ENCODE measurements around the gene GPRC5C. TPM values are rescaled to one million over a fixed set of nuclear protein-coding genes. Genes with fewer than 3 reads are reported as not detected.
A peak's percentile ranks its signal among the peaks of the same experiment; 100 is the strongest.

Gene GPRC5C
- polyA plus RNA-seq, 1 experiment = 0.33 TPM

DNA sequence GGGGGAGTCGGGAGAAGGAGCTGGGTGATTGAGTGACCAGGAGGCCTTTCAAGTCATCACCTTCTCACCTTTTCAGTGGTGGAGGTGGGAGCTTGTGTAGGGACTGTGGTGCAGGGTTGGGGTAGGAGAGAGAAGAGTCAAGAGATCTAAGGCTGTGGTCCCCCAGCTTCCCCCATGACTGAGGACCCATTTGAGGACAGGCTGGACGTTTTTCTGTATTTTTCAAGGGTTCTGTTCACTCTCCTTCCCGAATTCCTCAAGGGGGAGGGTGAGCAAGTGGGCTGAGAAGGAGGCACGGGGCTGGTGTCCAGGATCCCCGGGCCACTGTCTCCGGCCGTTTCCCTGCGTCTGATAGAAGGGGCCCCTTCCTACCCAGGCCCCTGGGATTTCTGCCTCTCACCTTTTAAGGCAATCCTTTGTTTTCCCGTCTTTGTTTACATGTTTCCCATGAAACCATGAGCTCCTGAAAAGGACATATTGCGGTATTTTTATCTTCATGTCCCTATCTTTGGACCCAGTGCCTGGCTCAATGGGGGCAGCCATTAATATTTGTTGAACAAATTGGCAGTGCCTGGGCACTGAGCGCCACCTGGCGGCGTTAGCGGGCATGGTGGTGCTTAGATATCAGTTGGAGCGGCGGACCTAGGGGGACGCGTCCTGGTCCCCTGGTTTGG is 25.4 kb downstream of the GPRC5C start:
- TF ChIP-seq CTCF (IDR thresholded peaks at IDR 0.05; ENCODE audit: insufficient read depth, low read depth, low read length) = peak; percentile 94

GRCh38 chr17:74457820-74458166 is 25.9 kb downstream of the GPRC5C start:
- no peak for DNase-seq (ENCODE audit: low read depth)
- Histone ChIP-seq H3K27me3 (ENCODE audit: control insufficient read depth, insufficient read depth, low read length) (no peaks in the 10 kb centered on the region; the same call in 1 of the 2 replicates), H3K4me3 (ENCODE audit: low read depth, low read length) (no peak overlapping the region), H3K36me3 (ENCODE audit: control insufficient read depth, insufficient read depth, low read length) (no peaks in the 10 kb centered on the region)
- TF ChIP-seq CTCF (IDR thresholded peaks at IDR 0.05; ENCODE audit: insufficient read depth, low read depth, low read length) = no peak
- POLR2A ChIA-PET = no interaction called here
- CTCF ChIA-PET = interaction anchor here (0.7 to 7.6 kb wide), 21 partner anchors 8 to 258 kb away, joined by 3 to 94 read pairs (median 4); partner anchors contain the start of gene GPR142

More for the DNA sequence above, 25.4 kb downstream of the GPRC5C start:
- Histone ChIP-seq H3K4me3 (ENCODE audit: low read depth, low read length) (no peak overlapping the region), H3K27me3 (ENCODE audit: control insufficient read depth, insufficient read depth, low read length) (no peaks in the 10 kb centered on the region; the same call in 1 of the 2 replicates), H3K36me3 (ENCODE audit: control insufficient read depth, insufficient read depth, low read length) (no peaks in the 10 kb centered on the region)
- DNase-seq (ENCODE audit: low read depth) = no peak
- ChIA-PET POLR2A (no interaction called here), CTCF (interaction anchor here (0.7 to 7.6 kb wide), 25 partner anchors 9 to 258 kb away, joined by 3 to 94 read pairs (median 4); partner anchors contain the start of gene GPR142)

DNA sequence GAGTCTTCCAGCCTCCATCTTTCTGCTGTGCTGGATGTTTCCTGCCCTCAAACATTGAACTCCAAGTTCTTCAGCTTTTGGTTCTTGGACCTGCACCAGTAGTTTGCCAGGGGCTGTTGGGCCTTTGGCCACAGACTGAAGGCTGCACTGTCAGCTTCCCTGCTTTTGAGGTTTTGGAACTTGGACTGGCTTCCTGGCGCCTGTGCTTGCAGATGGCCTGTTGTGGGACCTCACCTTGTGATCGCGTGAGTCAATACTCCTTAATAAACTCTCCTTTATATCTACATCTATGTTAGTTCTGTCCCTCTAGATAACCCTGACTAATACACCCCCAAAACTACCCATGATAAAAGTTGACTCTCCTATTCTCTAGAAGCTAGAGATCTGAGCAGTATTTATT is 26.9 kb downstream of the GPRC5C start:
- no peak for DNase-seq (ENCODE audit: low read depth)
- H3K4me3 ChIP-seq (ENCODE audit: low read depth, low read length) = no peak overlapping the region
- H3K27me3 ChIP-seq (ENCODE audit: control insufficient read depth, insufficient read depth, low read length) = no peaks in the 10 kb centered on the region; the same call in 1 of the 2 replicates
- no peaks in the 10 kb centered on the region for H3K36me3 ChIP-seq (ENCODE audit: control insufficient read depth, insufficient read depth, low read length)
- POLR2A ChIA-PET = no interaction called here
- CTCF ChIA-PET = interaction anchor here (1.0 to 7.6 kb wide), 6 partner anchors 9 to 90 kb away, joined by 3 to 94 read pairs (median 6); partner anchors contain the start of gene GPR142
- TF ChIP-seq CTCF (IDR thresholded peaks at IDR 0.05; ENCODE audit: insufficient read depth, low read depth, low read length) = no peak

- ChIA-PET POLR2A (no interaction called here), CTCF (interaction anchor here (7.6 kb wide), 1 partner anchor 91 kb away, joined by 94 read pairs; the partner anchor contains the start of gene GPR142)
- no peak overlapping the region for H3K4me3 ChIP-seq (ENCODE audit: low read depth, low read length)
- H3K36me3 ChIP-seq (ENCODE audit: control insufficient read depth, insufficient read depth, low read length) = no peaks in the 10 kb centered on the region
- H3K27me3 ChIP-seq (ENCODE audit: control insufficient read depth, insufficient read depth, low read length) = no peaks in the 10 kb centered on the region; the same call in 1 of the 2 replicates
- TF ChIP-seq CTCF (IDR thresholded peaks at IDR 0.05; ENCODE audit: insufficient read depth, low read depth, low read length) = no peak
- DNase-seq (ENCODE audit: low read depth) = no peak
Observed at GRCh38 chr17:74459622-74460021, 27.7 kb downstream of the GPRC5C start.

- Histone ChIP-seq H3K36me3 (ENCODE audit: control insufficient read depth, insufficient read depth, low read length) (no peaks in the 10 kb centered on the region), H3K27me3 (ENCODE audit: control insufficient read depth, insufficient read depth, low read length) (no peaks in the 10 kb centered on the region; the same call in 1 of the 2 replicates), H3K4me3 (ENCODE audit: low read depth, low read length) (no peak overlapping the region)
- POLR2A ChIA-PET = no interaction called here
- no peak for TF ChIP-seq CTCF (IDR thresholded peaks at IDR 0.05; ENCODE audit: insufficient read depth, low read depth, low read length)
- DNase-seq (ENCODE audit: low read depth) = no peak
- CTCF ChIA-PET = interaction anchor here (7.6 kb wide), 1 partner anchor 92 kb away, joined by 94 read pairs; the partner anchor contains the start of gene GPR142
Observed at GRCh38 chr17:74460241-74460640, 28.4 kb downstream of the GPRC5C start.
